ENCODE data around the gene USP44. TPM values are rescaled to one million over a fixed set of nuclear protein-coding genes. Genes with fewer than 3 reads are reported as not detected.

The USP44 gene
- polyA plus RNA-seq, 1 experiment = 62.0 TPM

DNA sequence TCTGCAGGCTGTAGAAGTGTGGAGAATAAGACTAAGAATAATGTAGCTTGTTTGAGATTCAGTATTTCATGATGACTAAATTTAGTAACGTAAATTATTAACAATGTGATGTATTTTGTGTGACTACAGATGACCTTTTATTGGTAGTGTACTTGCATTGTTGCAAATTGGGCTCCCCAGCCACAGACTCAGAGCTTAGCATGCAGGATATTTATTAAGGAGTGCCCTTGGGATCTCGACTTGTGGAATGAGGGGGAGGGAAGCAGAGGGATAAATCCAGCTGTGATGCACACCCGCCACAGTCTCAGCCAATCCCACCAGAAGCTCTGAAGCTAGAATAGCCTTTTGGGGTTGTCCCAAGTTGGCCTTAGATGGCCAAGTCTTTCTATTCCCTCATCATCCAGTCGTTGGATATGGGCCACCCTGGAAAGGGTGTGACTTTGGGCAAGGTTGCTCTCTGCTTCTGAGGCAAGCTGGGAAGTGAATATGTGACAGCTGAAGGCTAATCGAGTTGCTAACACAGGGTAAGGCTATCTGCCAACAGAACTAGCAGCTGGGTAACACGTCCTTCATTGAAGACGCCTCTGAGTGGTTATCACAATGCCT, 42.1 kb upstream of the USP44 start:
- Histone ChIP-seq H3K4me3 (ENCODE audit: low read depth, low read length) (no peak overlapping the region), H3K27ac (ENCODE audit: low read depth, low read length) (no peak overlapping the region), H3K9me3 (ENCODE audit: control insufficient read depth, insufficient read depth, low read length) (no peaks in the 10 kb centered on the region), H3K27me3 (ENCODE audit: control insufficient read depth, insufficient read depth, low read length) (no peaks in the 10 kb centered on the region)
- ChIA-PET CTCF (interaction anchor here (1.0 to 2.5 kb wide), 5 partner anchors 9 to 221 kb away, joined by 3 to 13 read pairs (median 10); no protein-coding TSS in a partner anchor), POLR2A (interaction anchor here (1.0 kb wide), 1 partner anchor 8 kb away, joined by 3 read pairs; no protein-coding TSS in a partner anchor)
- TF ChIP-seq, protein P1, sequence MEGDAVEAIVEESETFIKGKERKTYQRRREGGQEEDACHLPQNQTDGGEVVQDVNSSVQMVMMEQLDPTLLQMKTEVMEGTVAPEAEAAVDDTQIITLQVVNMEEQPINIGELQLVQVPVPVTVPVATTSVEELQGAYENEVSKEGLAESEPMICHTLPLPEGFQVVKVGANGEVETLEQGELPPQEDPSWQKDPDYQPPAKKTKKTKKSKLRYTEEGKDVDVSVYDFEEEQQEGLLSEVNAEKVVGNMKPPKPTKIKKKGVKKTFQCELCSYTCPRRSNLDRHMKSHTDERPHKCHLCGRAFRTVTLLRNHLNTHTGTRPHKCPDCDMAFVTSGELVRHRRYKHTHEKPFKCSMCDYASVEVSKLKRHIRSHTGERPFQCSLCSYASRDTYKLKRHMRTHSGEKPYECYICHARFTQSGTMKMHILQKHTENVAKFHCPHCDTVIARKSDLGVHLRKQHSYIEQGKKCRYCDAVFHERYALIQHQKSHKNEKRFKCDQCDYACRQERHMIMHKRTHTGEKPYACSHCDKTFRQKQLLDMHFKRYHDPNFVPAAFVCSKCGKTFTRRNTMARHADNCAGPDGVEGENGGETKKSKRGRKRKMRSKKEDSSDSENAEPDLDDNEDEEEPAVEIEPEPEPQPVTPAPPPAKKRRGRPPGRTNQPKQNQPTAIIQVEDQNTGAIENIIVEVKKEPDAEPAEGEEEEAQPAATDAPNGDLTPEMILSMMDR (IDR thresholded peaks at IDR 0.05; ENCODE audit: low read depth, low read length) = no peak
- DNase-seq (ENCODE audit: low read depth, low spot score) = no peak

- Histone ChIP-seq H3K27ac (ENCODE audit: low read depth, low read length) (no peak overlapping the region), H3K27me3 (ENCODE audit: control insufficient read depth, insufficient read depth, low read length) (no peaks in the 10 kb centered on the region), H3K4me3 (ENCODE audit: low read depth, low read length) (no peak overlapping the region), H3K9me3 (ENCODE audit: control insufficient read depth, insufficient read depth, low read length) (no peaks in the 10 kb centered on the region)
- TF ChIP-seq, protein P1 (IDR thresholded peaks at IDR 0.05; ENCODE audit: low read depth, low read length) = no peak
- POLR2A ChIA-PET = no interaction called here
- CTCF ChIA-PET = interaction anchor here (0.9 kb wide), 1 partner anchor 17 kb away, joined by 4 read pairs; no protein-coding TSS in a partner anchor
- DNase-seq (ENCODE audit: low read depth, low spot score) = peak; percentile 32
Observed at GRCh38 chr12:95591731-95592130, 40.5 kb upstream of the USP44 start.

GRCh38 chr12:95590775-95591174, 39.5 kb upstream of the USP44 start:
- no peak overlapping the region for H3K4me3 ChIP-seq (ENCODE audit: low read depth, low read length)
- H3K27me3 ChIP-seq (ENCODE audit: control insufficient read depth, insufficient read depth, low read length) = no peaks in the 10 kb centered on the region
- H3K9me3 ChIP-seq (ENCODE audit: control insufficient read depth, insufficient read depth, low read length) = no peaks in the 10 kb centered on the region
- no peak overlapping the region for H3K27ac ChIP-seq (ENCODE audit: low read depth, low read length)
- no peak for DNase-seq (ENCODE audit: low read depth, low spot score)
- CTCF ChIA-PET = no interaction called here
- TF ChIP-seq, protein P1 (IDR thresholded peaks at IDR 0.05; ENCODE audit: low read depth, low read length) = no peak
- POLR2A ChIA-PET = no interaction called here

GRCh38 chr12:95583933-95584332, 32.7 kb upstream of the USP44 start:
- H3K27me3 ChIP-seq (ENCODE audit: control insufficient read depth, insufficient read depth, low read length) = no peaks in the 10 kb centered on the region
- ChIA-PET CTCF (interaction anchor here (0.7 to 4.3 kb wide), 7 partner anchors 9 to 631 kb away, joined by 3 to 80 read pairs (median 12); no protein-coding TSS in a partner anchor), POLR2A (interaction anchor here (0.6 kb wide), 1 partner anchor 308 kb away, joined by 6 read pairs; no protein-coding TSS in a partner anchor)
- no peak for DNase-seq (ENCODE audit: low read depth, low spot score)
- TF ChIP-seq, protein P1 (IDR thresholded peaks at IDR 0.05; ENCODE audit: low read depth, low read length) = no peak
- no peaks in the 10 kb centered on the region for H3K9me3 ChIP-seq (ENCODE audit: control insufficient read depth, insufficient read depth, low read length)
- no peak overlapping the region for H3K4me3 ChIP-seq (ENCODE audit: low read depth, low read length)
- no peak overlapping the region for H3K27ac ChIP-seq (ENCODE audit: low read depth, low read length)

GRCh38 chr12:95582230-95583058, 31.2 kb upstream of the USP44 start:
- TF ChIP-seq, protein P1 (IDR thresholded peaks at IDR 0.05; ENCODE audit: low read depth, low read length) = peak; percentile 73

More at GRCh38 chr12:95582230-95583058, 31.2 kb upstream of the USP44 start:
- Histone ChIP-seq H3K9me3 (ENCODE audit: control insufficient read depth, insufficient read depth, low read length) (no peaks in the 10 kb centered on the region), H3K27me3 (ENCODE audit: control insufficient read depth, insufficient read depth, low read length) (no peaks in the 10 kb centered on the region), H3K4me3 (ENCODE audit: low read depth, low read length) (no peak overlapping the region), H3K27ac (ENCODE audit: low read depth, low read length) (no peak overlapping the region)
- CTCF ChIA-PET = interaction anchor here (0.5 to 4.3 kb wide), 25 partner anchors 8 to 556 kb away, joined by 3 to 80 read pairs (median 5); no protein-coding TSS in a partner anchor
- DNase-seq (ENCODE audit: low read depth, low spot score) = no peak
- POLR2A ChIA-PET = no interaction called here
